Measurements from ENCODE around the gene EFCAB11. TPM values are rescaled to one million over a fixed set of nuclear protein-coding genes. Genes with fewer than 3 reads are reported as not detected.

EFCAB11 gene
- polyA plus RNA-seq, 1 donor (not counting 4 experiments of a cell fraction or from before 2014, with no cell fraction given), result 12.9 TPM

DNA sequence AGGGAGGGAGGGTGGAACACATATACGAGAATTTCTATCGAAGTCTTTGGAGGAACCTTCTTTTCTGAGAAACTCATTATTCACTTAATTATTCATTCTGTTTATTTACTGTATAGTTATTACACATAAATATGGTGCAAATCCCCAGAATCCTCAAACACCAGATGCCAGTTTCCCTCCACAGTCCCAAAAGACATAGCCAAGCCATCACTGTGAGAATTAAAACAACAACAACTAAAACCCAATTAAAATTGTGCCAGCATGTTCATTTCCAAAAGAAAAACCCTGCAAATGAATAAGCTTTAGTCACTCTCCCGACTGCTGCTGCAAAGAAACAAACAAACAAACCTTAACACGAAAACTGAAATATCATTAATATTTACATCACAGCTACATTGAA lies 173.5 kb downstream of the EFCAB11 start:
- TF ChIP-seq EZH2 (IDR thresholded peaks at IDR 0.05; ENCODE audit: low read length), result no peak
- TF ChIP-seq, protein P1, sequence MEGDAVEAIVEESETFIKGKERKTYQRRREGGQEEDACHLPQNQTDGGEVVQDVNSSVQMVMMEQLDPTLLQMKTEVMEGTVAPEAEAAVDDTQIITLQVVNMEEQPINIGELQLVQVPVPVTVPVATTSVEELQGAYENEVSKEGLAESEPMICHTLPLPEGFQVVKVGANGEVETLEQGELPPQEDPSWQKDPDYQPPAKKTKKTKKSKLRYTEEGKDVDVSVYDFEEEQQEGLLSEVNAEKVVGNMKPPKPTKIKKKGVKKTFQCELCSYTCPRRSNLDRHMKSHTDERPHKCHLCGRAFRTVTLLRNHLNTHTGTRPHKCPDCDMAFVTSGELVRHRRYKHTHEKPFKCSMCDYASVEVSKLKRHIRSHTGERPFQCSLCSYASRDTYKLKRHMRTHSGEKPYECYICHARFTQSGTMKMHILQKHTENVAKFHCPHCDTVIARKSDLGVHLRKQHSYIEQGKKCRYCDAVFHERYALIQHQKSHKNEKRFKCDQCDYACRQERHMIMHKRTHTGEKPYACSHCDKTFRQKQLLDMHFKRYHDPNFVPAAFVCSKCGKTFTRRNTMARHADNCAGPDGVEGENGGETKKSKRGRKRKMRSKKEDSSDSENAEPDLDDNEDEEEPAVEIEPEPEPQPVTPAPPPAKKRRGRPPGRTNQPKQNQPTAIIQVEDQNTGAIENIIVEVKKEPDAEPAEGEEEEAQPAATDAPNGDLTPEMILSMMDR (optimal IDR thresholded peaks at IDR 0.05 in 1 of 3, IDR thresholded peaks at IDR 0.05 in 1 of 3, conservative IDR thresholded peaks at IDR 0.05 in 1 of 3; ENCODE audit: extremely low read depth in 1 of 3, insufficient read depth in 2 of 3, low read length in 3 of 3), result no peak
- H3K36me3 ChIP-seq (ENCODE audit: control insufficient read depth in 2 of 2, extremely low read depth in 1 of 2, insufficient read depth in 2 of 2, low read length in 2 of 2), result no peaks in the 10 kb centered on the region
- DNase-seq (ENCODE audit: low read depth, low spot score) (no peak), FAIRE-seq (no peak)
- no peaks in the 10 kb centered on the region for H3K9me3 ChIP-seq (ENCODE audit: control insufficient read depth, low read depth, low read length)
- H4K20me1 ChIP-seq (ENCODE audit: control insufficient read depth, extremely low read depth, insufficient read depth, low read length), result no peaks in the 10 kb centered on the region
- no peak overlapping the region for H3K9ac ChIP-seq (ENCODE audit: control insufficient read depth, extremely low read depth, insufficient read depth, low read length)
- H3K79me2 ChIP-seq (ENCODE audit: control insufficient read depth, insufficient read depth, low read length), result no peaks in the 10 kb centered on the region
- H3K9me1 ChIP-seq (ENCODE audit: control insufficient read depth, extremely low read depth, insufficient read depth, low read length), result no peaks in the 10 kb centered on the region
- H3K4me2 ChIP-seq (ENCODE audit: control insufficient read depth, extremely low read depth, insufficient read depth, low read depth, low read length), result no peak overlapping the region
- H3K4me3 ChIP-seq (ENCODE audit: control insufficient read depth in 2 of 3, extremely low read depth in 1 of 3, insufficient read depth in 2 of 3, low read depth in 1 of 3, low read length in 3 of 3), result no peak overlapping the region
- no peak overlapping the region for H2AFZ ChIP-seq (ENCODE audit: control insufficient read depth, low read length)
- no peak overlapping the region for H3K27ac ChIP-seq (ENCODE audit: control insufficient read depth, insufficient read depth, low read length)
- H3K27me3 ChIP-seq (ENCODE audit: control insufficient read depth, extremely low read depth, insufficient read depth, low read length), result no peaks in the 10 kb centered on the region
- dilution Hi-C loops (cut with MboI; ENCODE audit: extremely low pct_ligation_motif_present, low sequenced_read_pairs), result no loop called here
- H3K4me1 ChIP-seq (ENCODE audit: control insufficient read depth, extremely low read depth, insufficient read depth, low read length), result no peaks in the 10 kb centered on the region

DNA sequence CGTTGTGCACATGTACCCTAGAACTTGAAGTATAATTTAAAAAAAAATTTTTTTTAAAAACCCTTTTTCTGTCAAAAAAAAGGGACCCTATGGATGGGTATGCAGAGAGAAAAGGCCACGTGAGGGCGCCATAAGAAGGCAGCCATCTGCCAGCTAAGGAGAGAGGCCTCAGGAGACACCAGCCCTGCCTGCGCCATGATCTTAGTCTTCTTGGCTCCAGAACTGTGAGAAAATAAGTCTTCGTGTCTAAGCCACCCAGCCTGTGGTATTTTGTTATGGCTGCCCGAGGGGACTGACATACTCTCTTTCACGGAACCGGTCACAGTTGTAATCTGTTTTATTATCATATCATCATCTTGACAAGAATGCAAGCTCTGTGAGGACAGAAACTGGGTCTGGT lies 174.8 kb downstream of the EFCAB11 start:
- Histone ChIP-seq H3K9me1 (ENCODE audit: control insufficient read depth, extremely low read depth, insufficient read depth, low read length) (no peaks in the 10 kb centered on the region), H3K4me3 (ENCODE audit: control insufficient read depth in 2 of 3, extremely low read depth in 1 of 3, insufficient read depth in 2 of 3, low read depth in 1 of 3, low read length in 3 of 3) (no peak overlapping the region), H3K4me2 (ENCODE audit: control insufficient read depth, extremely low read depth, insufficient read depth, low read depth, low read length) (no peak overlapping the region), H3K9ac (ENCODE audit: control insufficient read depth, extremely low read depth, insufficient read depth, low read length) (no peak overlapping the region), H3K79me2 (ENCODE audit: control insufficient read depth, insufficient read depth, low read length) (no peaks in the 10 kb centered on the region), H3K4me1 (ENCODE audit: control insufficient read depth, extremely low read depth, insufficient read depth, low read length) (no peaks in the 10 kb centered on the region), H3K27ac (ENCODE audit: control insufficient read depth, insufficient read depth, low read length) (no peak overlapping the region), H3K9me3 (ENCODE audit: control insufficient read depth, low read depth, low read length) (no peaks in the 10 kb centered on the region), H2AFZ (ENCODE audit: control insufficient read depth, low read length) (no peak overlapping the region), H4K20me1 (ENCODE audit: control insufficient read depth, extremely low read depth, insufficient read depth, low read length) (no peaks in the 10 kb centered on the region), H3K36me3 (ENCODE audit: control insufficient read depth in 2 of 2, extremely low read depth in 1 of 2, insufficient read depth in 2 of 2, low read length in 2 of 2) (no peaks in the 10 kb centered on the region), H3K27me3 (ENCODE audit: control insufficient read depth, extremely low read depth, insufficient read depth, low read length) (no peaks in the 10 kb centered on the region)
- dilution Hi-C loops (cut with MboI; ENCODE audit: extremely low pct_ligation_motif_present, low sequenced_read_pairs), result no loop called here
- FAIRE-seq (no peak), DNase-seq (ENCODE audit: low read depth, low spot score) (no peak)
- no peak for TF ChIP-seq EZH2 (IDR thresholded peaks at IDR 0.05; ENCODE audit: low read length)
- TF ChIP-seq, protein P1 (optimal IDR thresholded peaks at IDR 0.05 in 1 of 3, IDR thresholded peaks at IDR 0.05 in 1 of 3, conservative IDR thresholded peaks at IDR 0.05 in 1 of 3; ENCODE audit: extremely low read depth in 1 of 3, insufficient read depth in 2 of 3, low read length in 3 of 3), result peak in 1 of 3 experiments; percentile 24
